IMR-90 (cell line): ENCODE results near the gene ARMC9. TPM values are rescaled to one million over a fixed set of nuclear protein-coding genes. Genes with fewer than 3 reads are reported as not detected.

ENCODE experiments used
- ATAC-seq: fragments of 200-7000 bp; cut with Tn5 transposase; 2 replicates; pipeline ENCODE4 v1.9.1; 2020; ENCODE audit warnings: low read depth, mild to moderate bottlenecking, moderate library complexity
- BruUV-seq: library from RNA; stranded (reverse); fragments of 400-500 nt; replicated peaks from 2 replicates; lab custom pipeline; 2021; lab: Mats Ljungman, UMichigan
- CTCF ChIA-PET: fragments of 300-600 bp; formaldehyde crosslinking; extraction: SDS; loops from one replicate; lab custom pipeline; 2021; ENCODE audit warnings: antibody characterized with exemption; lab: Yijun Ruan, JAX
- POLR2A ChIA-PET: fragments of 300-600 bp; sonication (Branson Sonifier 250); formaldehyde crosslinking; loops from one replicate; lab custom pipeline; 2022; ENCODE audit warnings: antibody characterized with exemption; ENCODE audit not compliant: unreplicated experiment; lab: Charles Lee
- DNase-seq: peaks from one replicate; pipeline ENCODE4 v3.0.0; 2013
- H2AFZ ChIP-seq: replicated peaks from 2 replicates; pipeline ENCODE3; 2013; ENCODE audit warnings: low read length, mild to moderate bottlenecking; ENCODE audit not compliant: poor library complexity
- H2AK5ac ChIP-seq: 2 replicates; pipeline ENCODE4 v1.6.1; 2013; ENCODE audit warnings: low read depth, low read length, inconsistent platforms
- H2AK9ac ChIP-seq: replicated peaks from 2 replicates; pipeline ENCODE3; 2013; ENCODE audit warnings: mild to moderate bottlenecking, low read depth, low read length, moderate library complexity; ENCODE audit not compliant: poor library complexity
- H2BK120ac ChIP-seq: 2 replicates; pipeline ENCODE4 v1.6.1; 2013; ENCODE audit warnings: low read depth, low read length, inconsistent platforms
- H2BK15ac ChIP-seq: 3 replicates; pipeline ENCODE4 v1.6.1; 2013; ENCODE audit warnings: low read depth, low read length, inconsistent platforms
- H2BK20ac ChIP-seq: 2 replicates; pipeline ENCODE4 v1.6.1; 2013; ENCODE audit warnings: low read depth, mild to moderate bottlenecking, inconsistent platforms, low read length, moderate library complexity
- H2BK5ac ChIP-seq: 2 replicates; pipeline ENCODE4 v1.6.1; 2013; ENCODE audit warnings: mild to moderate bottlenecking, low read depth, low read length, inconsistent platforms; ENCODE audit not compliant: poor library complexity, severe bottlenecking
- H3K14ac ChIP-seq: replicated peaks from 2 replicates; pipeline ENCODE4 v1.6.1; 2013; ENCODE audit warnings: low read depth, low read length, inconsistent platforms
- H3K18ac ChIP-seq: 2 replicates; pipeline ENCODE4 v1.6.1; 2013; ENCODE audit warnings: low read depth, low read length, control low read depth
- H3K23ac ChIP-seq: 2 replicates; pipeline ENCODE4 v1.6.1; 2013; ENCODE audit warnings: low read depth, low read length, inconsistent platforms
- H3K27ac ChIP-seq: 2 replicates; pipeline ENCODE4 v1.5.1; 2013; ENCODE audit warnings: mild to moderate bottlenecking, control low read depth, low read length; ENCODE audit not compliant: insufficient read depth
- H3K27me3 ChIP-seq: 2 replicates; pipeline ENCODE4 v1.6.1; 2013; ENCODE audit warnings: low read length; ENCODE audit not compliant: control insufficient read depth, insufficient read depth
- H3K36me3 ChIP-seq: 2 replicates; pipeline ENCODE4 v1.6.1; 2013; ENCODE audit warnings: low read length, mixed read lengths; ENCODE audit not compliant: control insufficient read depth, insufficient read depth
- H3K4ac ChIP-seq: 2 replicates; pipeline ENCODE4 v1.6.1; 2013; ENCODE audit warnings: low read depth, low read length, inconsistent platforms
- H3K4me1 ChIP-seq: 2 replicates; pipeline ENCODE4 v1.6.1; 2013; ENCODE audit warnings: low read length, mixed read lengths; ENCODE audit not compliant: control insufficient read depth, insufficient read depth
- H3K4me2 ChIP-seq: 2 replicates; pipeline ENCODE4 v1.6.1; 2013; ENCODE audit warnings: low read depth, mild to moderate bottlenecking, control low read depth, low read length, moderate library complexity
- H3K4me3 ChIP-seq: 2 replicates; pipeline ENCODE4 v1.5.1; 2013; ENCODE audit warnings: low read depth, mild to moderate bottlenecking, control low read depth, low read length, moderate library complexity; ENCODE audit not compliant: insufficient read depth
- H3K56ac ChIP-seq: 2 replicates; pipeline ENCODE4 v1.6.1; 2013; ENCODE audit warnings: low read length, inconsistent platforms; ENCODE audit not compliant: insufficient read depth; ENCODE audit errors: extremely low read depth
- H3K79me1 ChIP-seq, 2 experiments: 2 replicates each; pipeline ENCODE4 v1.6.1; 2013; ENCODE audit warnings: low read length in 2 of 2, inconsistent platforms in 1 of 2, low read depth in 1 of 2
- H3K9ac ChIP-seq: 2 replicates; pipeline ENCODE4 v1.6.1; 2013; ENCODE audit warnings: low read depth, low read length, control low read depth
- H3K9me1 ChIP-seq: 2 replicates; pipeline ENCODE4 v1.6.1; 2013; ENCODE audit warnings: low read length, inconsistent platforms; ENCODE audit not compliant: insufficient read depth
- H3K9me3 ChIP-seq: 2 replicates; pipeline ENCODE4 v1.6.1; 2013; ENCODE audit warnings: low read length; ENCODE audit not compliant: control insufficient read depth, insufficient read depth
- H4K20me1 ChIP-seq: 2 replicates; pipeline ENCODE4 v1.6.1; 2013; ENCODE audit warnings: low read length, inconsistent platforms; ENCODE audit not compliant: insufficient read depth
- H4K5ac ChIP-seq: 2 replicates; pipeline ENCODE4 v1.6.1; 2013; ENCODE audit warnings: mild to moderate bottlenecking, low read depth, low read length, control low read depth
- H4K8ac ChIP-seq, 2 experiments: 2 replicates each; pipeline ENCODE4 v1.6.1; 2013; ENCODE audit warnings: low read depth in 2 of 2, low read length in 2 of 2, control low read depth in 1 of 2, inconsistent platforms in 1 of 2
- H4K91ac ChIP-seq: 2 replicates; pipeline ENCODE4 v1.6.1; 2013; ENCODE audit warnings: low read depth, low read length, inconsistent platforms; ENCODE audit not compliant: insufficient read depth
- BHLHE40 ChIP-seq: fragments of 150-350 bp; IDR thresholded peaks from 2 replicates; pipeline ENCODE4 v1.6.1; 2016; ENCODE audit warnings: mild to moderate bottlenecking, low read depth, low read length
- CEBPB ChIP-seq: IDR thresholded peaks from 2 replicates; pipeline ENCODE4 v1.6.1; 2012; ENCODE audit warnings: low read depth, low read length, improper control_type of control experiment
- CHD1 ChIP-seq: IDR thresholded peaks from 2 replicates; pipeline ENCODE4 v1.6.1; 2012; ENCODE audit warnings: low read depth, low read length, improper control_type of control experiment
- FOS ChIP-seq: fragments of 150-350 bp; IDR thresholded peaks from 2 replicates; pipeline ENCODE4 v1.6.1; 2016; ENCODE audit warnings: low read depth, low read length
- MAZ ChIP-seq: IDR thresholded peaks from 2 replicates; pipeline ENCODE4 v1.6.1; 2012; ENCODE audit warnings: low read depth, mild to moderate bottlenecking, low read length, improper control_type of control experiment, moderate library complexity, borderline replicate concordance
- POLR2A ChIP-seq: IDR thresholded peaks from 2 replicates; pipeline ENCODE4 v1.6.1; 2012; ENCODE audit warnings: mild to moderate bottlenecking, low read depth, low read length
- RFX5 ChIP-seq: IDR thresholded peaks from 2 replicates; pipeline ENCODE4 v1.8.0; 2012; ENCODE audit warnings: low read depth, mild to moderate bottlenecking, low read length, moderate library complexity
- SMC3 ChIP-seq: fragments of 150-350 bp; IDR thresholded peaks from 2 replicates; pipeline ENCODE4 v1.6.1; 2016; ENCODE audit warnings: low read depth, mild to moderate bottlenecking, antibody characterized with exemption, low read length, moderate library complexity
- USF2 ChIP-seq: fragments of 150-350 bp; IDR thresholded peaks from 2 replicates; pipeline ENCODE4 v1.6.1; 2017; ENCODE audit warnings: mild to moderate bottlenecking, antibody characterized with exemption, low read length, low read depth
- WGBS, 2 experiments: methylation state at CpG; one replicate each; pipeline versions ENCODE4 v1.1.5 to v1.1.7; 2013; ENCODE audit warnings: missing lambda C conversion rate in 2 of 2; ENCODE audit not compliant: insufficient read length in 1 of 2; ENCODE audit errors: extremely low coverage in 2 of 2; 5-methylcytosine and 5-hydroxymethylcytosine counted together
- dilution Hi-C: fragments of 300-500 bp; cut with HindIII; formaldehyde crosslinking; loops from one replicate; pipeline ENCODE4 v1.14.3; 2018; ENCODE audit warnings: low sequenced_read_pairs; ENCODE audit not compliant: unreplicated experiment
- in situ Hi-C: fragments of 300-500 bp; cut with MboI; formaldehyde crosslinking; loops from 3 replicates; pipeline ENCODE4 v1.14.3; 2019; ENCODE audit warnings: low sequenced_read_pairs, inconsistent platforms, mixed read lengths
- intact Hi-C: fragments of 100-400 bp; cut with micrococcal nuclease; formaldehyde crosslinking; loops from 2 replicates; pipeline ENCODE4 v1.10.0; 2022
- polyA plus RNA-seq, 3 experiments: library from polyadenylated mRNA; depleted of rRNA; stranded (reverse); fragments of >200 nt; gene quantifications; 2 replicates each; pipeline ENCODE4 v1.2.3, GENCODE V29; 2012; ENCODE audit warnings: low replicate concordance in 1 of 3
- total RNA-seq: library from RNA; depleted of rRNA; stranded (reverse); fragments of >200 nt; gene quantifications from 2 replicates; pipeline ENCODE4 v1.2.3, GENCODE V29; 2012

Gene ARMC9
- total and polyA plus RNA-seq, 2 of the 4 experiments (the other 2 are of a cell fraction) = 36.0 to 46.6 TPM

GRCh38 chr2:231409776-231410175, 211.3 kb downstream of the ARMC9 start:
- no peaks in the 10 kb centered on the region; the same call in 1 of the 2 replicates for H3K9me1 ChIP-seq
- peak overlapping the region; percentile 66; the same call in 1 of the 2 replicates for H2BK120ac ChIP-seq
- dilution Hi-C loops (no loop called here), intact Hi-C loops (no loop called here), in situ Hi-C loops (loop anchor here (5.0 to 10.0 kb wide), 3 partner anchors 112 to 305 kb away; no protein-coding TSS in a partner anchor)
- DNase-seq = no peak
- H3K9me3 ChIP-seq = no peaks in the 10 kb centered on the region
- peaks cover 7% of the 10 kb centered on the region for H3K4me1 ChIP-seq
- no peaks in the 10 kb centered on the region for H3K79me1 ChIP-seq
- H4K8ac ChIP-seq = no peak overlapping the region
- no peak overlapping the region for H3K18ac ChIP-seq
- H3K14ac ChIP-seq = no peak overlapping the region
- WGBS, 2 experiments = 100% methylated on average over 2 of the region's 5 CpGs; no CpG with 5 or more reads in 1 of the 2 experiments
- no peak overlapping the region for H2AK5ac ChIP-seq
- no peak overlapping the region for H2AFZ ChIP-seq
- no peak overlapping the region for H4K5ac ChIP-seq
- H3K27ac ChIP-seq = no peak overlapping the region
- H4K91ac ChIP-seq = no peak overlapping the region
- H3K56ac ChIP-seq = no peak overlapping the region
- POLR2A ChIA-PET = interaction anchor here (0.7 kb wide), 1 partner anchor 310 kb away, joined by 19 read pairs; no protein-coding TSS in a partner anchor
- no peak overlapping the region for H2BK5ac ChIP-seq
- no peak overlapping the region; the same call in 1 of the 2 replicates for H3K4ac ChIP-seq
- H2AK9ac ChIP-seq = peak overlapping the region; percentile 37
- no peak for TF ChIP-seq SMC3
- no peak for TF ChIP-seq MAZ
- TF ChIP-seq POLR2A = no peak
- no peak for TF ChIP-seq CHD1
- TF ChIP-seq FOS = no peak
- TF ChIP-seq RFX5 = no peak
- no peak for TF ChIP-seq BHLHE40
- no peak for TF ChIP-seq USF2
- TF ChIP-seq CEBPB = no peak
- H3K23ac ChIP-seq = no peak overlapping the region
- no peaks in the 10 kb centered on the region for H3K27me3 ChIP-seq
- H3K9ac ChIP-seq = no peak overlapping the region
- no peak overlapping the region for H3K4me3 ChIP-seq
- CTCF ChIA-PET = interaction anchor here (0.8 kb wide), 1 partner anchor 53 kb away, joined by 4 read pairs; no protein-coding TSS in a partner anchor
- ATAC-seq = no peak
- 0 out of 2 replicates have a peak overlapping the region, but pooled peaks have one; percentile 45 for H2BK20ac ChIP-seq
- H3K4me2 ChIP-seq = no peak overlapping the region
- H3K36me3 ChIP-seq = no peaks in the 10 kb centered on the region
- BruUV-seq = no TSS peak
- H2BK15ac ChIP-seq = no peak overlapping the region
- H4K20me1 ChIP-seq = no peaks in the 10 kb centered on the region
